ENCODE results near the gene PTPRN2. TPM values are rescaled to one million over a fixed set of nuclear protein-coding genes. Genes with fewer than 3 reads are reported as not detected.

Gene PTPRN2
- total RNA-seq, 1 experiment from 2014 or later = 2.1 TPM

GRCh38 chr7:157827045-157827862 is 760.4 kb downstream of the PTPRN2 start:
- Histone ChIP-seq H3K27me3 (ENCODE audit: insufficient read depth, low read length) (peaks cover 9% of the 10 kb centered on the region), H3K27ac (ENCODE audit: low read depth, low read length) (no peak overlapping the region), H3K4me3 (replicated peaks in 1 of 2; ENCODE audit: low read depth in 1 of 2, low read length in 2 of 2) (no peak overlapping the region), H3K9me2 (ENCODE audit: insufficient read depth) (no peaks in the 10 kb centered on the region), H3K4me2 (ENCODE audit: low read length) (no peak overlapping the region), H2AFZ (ENCODE audit: low read depth, low read length, poor library complexity, severe bottlenecking) (no peak overlapping the region), H3K4me1 (ENCODE audit: control insufficient read depth in 1 of 2, insufficient read depth in 2 of 2, low read length in 2 of 2) (peaks cover 0 to 8% of the 10 kb centered on the region in 2 experiments; a peak in 1 of 4 replicates), H3K9me3 (ENCODE audit: control insufficient read depth in 1 of 2, insufficient read depth in 1 of 2, low read depth in 1 of 2, low read length in 2 of 2) (no peaks in the 10 kb centered on the region), H3K79me2 (ENCODE audit: insufficient read depth, low read length) (no peaks in the 10 kb centered on the region), H3K9ac (ENCODE audit: low read length) (no peak overlapping the region), H4K20me1 (ENCODE audit: insufficient read depth) (no peaks in the 10 kb centered on the region), H3K36me3 (ENCODE audit: control insufficient read depth in 1 of 2, insufficient read depth in 2 of 2, low read length in 2 of 2) (no peaks in the 10 kb centered on the region)
- DNase-seq (ENCODE audit: low read depth, low spot score) (no peak), ATAC-seq (no peak)
- ChIA-PET POLR2A (no interaction called here), RAD21 (ENCODE audit: low non-redundant PET in 1 of 2, low total read pairs in 2 of 2, uncharacterized antibody in 2 of 2, unreplicated experiment in 2 of 2) (no interaction called here), CTCF (no interaction called here)
- intact Hi-C loops (cut with micrococcal nuclease) = no loop called here
- TF ChIP-seq EZH2phosphoT487 (IDR thresholded peaks at IDR 0.05; ENCODE audit: borderline replicate concordance) = no peak
- no peak for TF ChIP-seq SRF (IDR thresholded peaks at IDR 0.05; ENCODE audit: low read depth)
- TF ChIP-seq SIN3A (IDR thresholded peaks at IDR 0.05; ENCODE audit: low read depth) = no peak
- TF ChIP-seq CBX3 (IDR thresholded peaks at IDR 0.05; ENCODE audit: low read depth) = no peak
- TF ChIP-seq ATF3 (IDR thresholded peaks at IDR 0.05) = no peak
- no peak for TF ChIP-seq YY1 (IDR thresholded peaks at IDR 0.05; ENCODE audit: extremely low read depth, insufficient replicate concordance, low read depth, low read length)
- TF ChIP-seq POLR2AphosphoS5 (IDR thresholded peaks at IDR 0.05; ENCODE audit: low read depth, low read length) = no peak
- TF ChIP-seq POLR2A (IDR thresholded peaks at IDR 0.05; ENCODE audit: borderline replicate concordance, extremely low read depth, insufficient read depth, insufficient read length) = no peak
- no peak for TF ChIP-seq REST (IDR thresholded peaks at IDR 0.05; ENCODE audit: low read depth)
- TF ChIP-seq JUND (IDR thresholded peaks at IDR 0.05) = no peak
- no peak for TF ChIP-seq ZNF274 (IDR thresholded peaks at IDR 0.05; ENCODE audit: low read depth, low read length)
- TF ChIP-seq TCF7L2 (IDR thresholded peaks at IDR 0.05; ENCODE audit: borderline replicate concordance, extremely low read depth, insufficient read depth, insufficient read length) = no peak
- no peak for TF ChIP-seq FOSL1 (IDR thresholded peaks at IDR 0.05; ENCODE audit: low read depth)
- no peak for TF ChIP-seq RAD21 (IDR thresholded peaks at IDR 0.05; ENCODE audit: low read depth)
- no peak for TF ChIP-seq SP1 (IDR thresholded peaks at IDR 0.05; ENCODE audit: low read depth)
- no peak for TF ChIP-seq EGR1 (IDR thresholded peaks at IDR 0.05; ENCODE audit: low read depth)
- TF ChIP-seq EZH2 (IDR thresholded peaks at IDR 0.05) = no peak
- TF ChIP-seq MAX (IDR thresholded peaks at IDR 0.05) = no peak
- TF ChIP-seq ELF1 (IDR thresholded peaks at IDR 0.05; ENCODE audit: borderline replicate concordance, low read depth) = no peak
- no peak for TF ChIP-seq CEBPB (IDR thresholded peaks at IDR 0.05; ENCODE audit: low read depth)
- no TSS peak for BruUV-seq (replicated peaks)
